ENCODE results near the gene NOTO.
"Not testable (repeated sequence)": the region's sequence is repeated elsewhere in the genome, so short reads cannot be mapped to it uniquely, and the experiment has no call there.

The NOTO gene

GRCh38 chr2:73200281-73200680, 2.1 kb upstream of the NOTO start:
- not testable (repeated sequence) for DNase-seq (ENCODE audit: low read depth, low spot score)

- DNase-seq (ENCODE audit: low read depth, low spot score): no peak
Observed at GRCh38 chr2:73203055-73203681, 794 bp downstream of the NOTO start.

GRCh38 chr2:73205611-73206010, 3.2 kb downstream of the NOTO start:
- no peak for DNase-seq (ENCODE audit: low read depth, low spot score)

- DNase-seq (ENCODE audit: low read depth, low spot score): no peak
Observed at GRCh38 chr2:73208258-73208657, 5.9 kb downstream of the NOTO start.

GRCh38 chr2:73210019-73210418, 7.6 kb downstream of the NOTO start:
- no peak for DNase-seq (ENCODE audit: low read depth, low spot score)

GRCh38 chr2:73210696-73211095, 8.3 kb downstream of the NOTO start:
- no peak for DNase-seq (ENCODE audit: low read depth, low spot score)

- DNase-seq (ENCODE audit: low read depth, low spot score): no peak
Observed at GRCh38 chr2:73212098-73212447, 9.7 kb downstream of the NOTO start.

GRCh38 chr2:73212448-73213176, 10.2 kb downstream of the NOTO start:
- peak; percentile 34 for DNase-seq (ENCODE audit: low read depth, low spot score)

GRCh38 chr2:73214120-73215035, 12.0 kb downstream of the NOTO start, which contains the start of gene SMYD5:
SMYD5 (plus strand) TSS chr2:73214245; CDS start chr2:73214267, 22 bp downstream.
- peak; percentile 25 for DNase-seq (ENCODE audit: low read depth, low spot score)

- DNase-seq (ENCODE audit: low read depth, low spot score): no peak
Observed at GRCh38 chr2:73215254-73215653, 12.9 kb downstream of the NOTO start.

GRCh38 chr2:73217160-73217559, 14.8 kb downstream of the NOTO start:
- DNase-seq (ENCODE audit: low read depth, low spot score): no peak

- no peak for DNase-seq (ENCODE audit: low read depth, low spot score)
Observed at GRCh38 chr2:73217826-73218225, 15.5 kb downstream of the NOTO start.

- DNase-seq (ENCODE audit: low read depth, low spot score): no peak
Observed at GRCh38 chr2:73218298-73218697, 15.9 kb downstream of the NOTO start.

- DNase-seq (ENCODE audit: low read depth, low spot score): no peak
Observed at GRCh38 chr2:73223821-73224220, 21.4 kb downstream of the NOTO start.

- no peak for DNase-seq (ENCODE audit: low read depth, low spot score)
Observed at GRCh38 chr2:73225513-73226360, 23.4 kb downstream of the NOTO start.

GRCh38 chr2:73227086-73227485, 24.7 kb downstream of the NOTO start:
- no peak for DNase-seq (ENCODE audit: low read depth, low spot score)

- DNase-seq (ENCODE audit: low read depth, low spot score): no peak
Observed at GRCh38 chr2:73228631-73229030, 26.3 kb downstream of the NOTO start.

- no peak for DNase-seq (ENCODE audit: low read depth, low spot score)
Observed at GRCh38 chr2:73232403-73233153, 30.2 kb downstream of the NOTO start.

- peak; percentile 98 for DNase-seq (ENCODE audit: low read depth, low spot score)
Observed at GRCh38 chr2:73233154-73233931, 31.0 kb downstream of the NOTO start, which contains the start of gene PRADC1. PRADC1 (minus strand) TSS chr2:73233239; CDS start chr2:73233160, 79 bp downstream.
